Measurements from ENCODE around the gene SH2D1B.

The SH2D1B gene

GRCh38 chr1:162397943-162398560, 13.9 kb downstream of the SH2D1B start:
- DNase-seq = no peak

DNA sequence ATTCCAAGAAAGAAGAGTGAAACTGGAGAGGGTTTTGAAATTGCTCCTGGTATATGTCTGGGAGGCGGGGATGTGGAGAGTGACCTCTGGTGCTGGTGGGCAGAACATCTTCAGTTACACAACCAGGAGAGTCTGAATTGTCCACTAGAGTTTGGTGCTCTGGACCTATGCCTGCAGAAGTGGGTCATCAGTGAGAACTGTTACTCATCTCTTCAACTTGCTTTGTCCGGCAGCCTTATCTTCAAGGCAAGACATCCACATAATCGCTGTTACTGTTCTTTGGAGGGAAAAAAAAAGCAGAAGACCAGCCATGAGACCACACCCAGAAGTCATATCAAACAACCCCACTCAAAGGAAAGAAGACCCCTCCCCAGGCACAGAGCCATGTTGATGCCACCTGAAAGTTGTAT, 14.9 kb downstream of the SH2D1B start:
- no peak for DNase-seq

GRCh38 chr1:162396201-162396906, 15.6 kb downstream of the SH2D1B start:
- no peak for DNase-seq

GRCh38 chr1:162391790-162392563, 20.0 kb downstream of the SH2D1B start:
- DNase-seq = peak; percentile 12

DNA sequence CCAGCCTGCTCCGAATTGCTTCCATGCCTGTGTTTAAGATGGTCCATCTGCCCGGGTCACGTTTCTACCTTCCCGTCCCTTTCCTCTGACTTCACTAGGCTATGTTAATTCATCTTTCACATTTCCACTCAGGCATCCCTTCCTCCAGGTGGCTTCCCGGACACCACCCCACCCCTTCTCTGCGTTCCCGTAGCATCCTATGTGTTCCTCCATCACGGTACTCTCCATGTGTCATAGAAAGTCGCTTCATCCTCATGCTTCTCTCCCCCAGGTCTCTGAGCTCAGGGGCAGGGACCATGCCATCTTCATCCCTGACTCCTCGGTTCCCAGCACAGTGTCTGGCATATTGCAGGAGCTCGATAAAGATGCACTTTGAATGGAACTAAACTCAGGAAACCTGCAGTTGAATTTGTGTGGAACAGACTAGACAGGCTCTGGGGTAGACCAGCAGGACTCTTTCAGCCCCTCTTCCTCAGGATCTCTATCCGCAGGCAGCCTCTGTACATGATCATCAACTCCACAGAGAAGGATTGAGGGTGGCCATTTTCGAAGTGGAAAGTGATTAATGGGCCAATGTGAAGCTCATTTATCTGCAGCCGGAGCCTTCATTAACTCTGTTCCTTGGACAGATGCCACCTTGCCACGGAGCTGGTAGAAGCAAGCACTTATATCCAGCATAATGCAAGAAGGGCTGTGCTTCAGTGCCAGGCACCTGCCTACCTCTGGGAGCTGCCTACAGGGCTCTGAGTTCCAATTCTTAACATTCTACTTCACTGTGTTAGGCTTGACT, 21.3 kb downstream of the SH2D1B start:
- peak; percentile 31 for DNase-seq

DNA sequence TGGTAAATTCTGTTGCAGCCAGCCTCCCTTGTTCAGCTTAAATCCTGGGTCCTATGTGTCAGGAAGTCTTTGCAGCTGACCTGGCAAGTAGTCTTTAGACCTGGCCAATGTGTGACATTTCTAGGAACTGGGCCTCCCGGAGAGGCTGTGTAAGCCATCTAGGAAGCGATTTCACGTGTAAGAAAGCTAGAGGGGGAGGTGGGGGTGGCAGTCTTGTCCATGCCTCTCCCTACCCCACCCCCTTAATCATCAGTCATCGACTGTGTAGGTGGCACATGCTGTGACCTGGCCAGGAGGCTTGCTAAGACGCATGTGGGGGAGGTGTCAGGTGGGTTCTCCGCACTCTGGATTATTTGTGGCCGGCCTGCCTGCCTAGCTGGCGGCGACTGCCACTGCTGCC, 22.0 kb downstream of the SH2D1B start:
- no peak for DNase-seq

- DNase-seq = no peak
Observed at GRCh38 chr1:162389021-162389818, 22.7 kb downstream of the SH2D1B start.

- no peak for DNase-seq
Observed at GRCh38 chr1:162388615-162389014, 23.3 kb downstream of the SH2D1B start.

DNA sequence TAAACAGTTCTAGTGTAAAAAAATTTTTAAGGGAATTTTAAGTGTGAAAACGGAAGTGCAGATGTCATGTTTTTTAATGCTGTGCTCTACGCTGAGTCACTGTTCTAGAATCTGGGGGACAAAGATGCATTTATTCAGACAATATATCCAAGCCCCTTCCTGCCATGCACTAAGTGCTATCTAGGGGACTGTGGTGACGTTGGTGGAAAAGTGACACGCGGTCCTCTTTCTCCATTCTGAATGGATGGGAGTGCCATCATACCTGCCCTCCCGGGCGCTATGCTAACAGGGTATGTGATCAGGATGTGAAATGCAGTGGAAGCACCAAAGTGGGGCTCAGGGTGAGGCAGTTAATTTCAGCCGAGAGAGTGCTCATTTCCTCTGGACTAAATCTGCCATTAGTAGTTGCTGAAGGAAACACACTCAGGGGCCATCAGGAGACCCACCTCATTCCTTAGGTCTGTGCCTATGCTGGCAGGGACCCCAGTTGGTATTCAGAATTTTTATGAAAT, 23.8 kb downstream of the SH2D1B start:
- DNase-seq = no peak

GRCh38 chr1:162387226-162388082, 24.5 kb downstream of the SH2D1B start:
- no peak for DNase-seq

- DNase-seq = no peak
Observed at GRCh38 chr1:162386292-162387225, 25.4 kb downstream of the SH2D1B start.

DNA sequence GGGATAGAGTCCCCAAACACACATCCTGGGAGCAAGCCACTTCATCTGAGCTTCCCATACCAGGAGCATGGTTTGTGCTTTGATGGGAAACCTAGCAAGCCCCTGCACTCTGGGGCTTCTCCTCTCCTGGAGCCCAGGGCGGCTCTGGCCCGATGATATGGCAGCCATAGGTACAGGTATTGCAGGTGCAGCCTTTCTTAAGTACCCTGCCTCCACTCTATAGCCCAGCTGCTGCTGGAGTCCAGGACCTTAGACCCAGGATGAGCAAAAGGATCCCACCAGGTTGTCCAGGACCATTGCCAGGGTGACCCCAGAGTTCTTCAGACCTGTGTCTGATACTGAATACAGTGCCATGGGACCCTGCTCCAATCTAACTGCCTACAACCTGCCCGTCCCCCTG, 26.2 kb downstream of the SH2D1B start:
- no peak for DNase-seq

- DNase-seq = no peak
Observed at GRCh38 chr1:162385280-162385623, 26.7 kb downstream of the SH2D1B start.

GRCh38 chr1:162384601-162385279, 27.2 kb downstream of the SH2D1B start:
- DNase-seq = no peak

DNA sequence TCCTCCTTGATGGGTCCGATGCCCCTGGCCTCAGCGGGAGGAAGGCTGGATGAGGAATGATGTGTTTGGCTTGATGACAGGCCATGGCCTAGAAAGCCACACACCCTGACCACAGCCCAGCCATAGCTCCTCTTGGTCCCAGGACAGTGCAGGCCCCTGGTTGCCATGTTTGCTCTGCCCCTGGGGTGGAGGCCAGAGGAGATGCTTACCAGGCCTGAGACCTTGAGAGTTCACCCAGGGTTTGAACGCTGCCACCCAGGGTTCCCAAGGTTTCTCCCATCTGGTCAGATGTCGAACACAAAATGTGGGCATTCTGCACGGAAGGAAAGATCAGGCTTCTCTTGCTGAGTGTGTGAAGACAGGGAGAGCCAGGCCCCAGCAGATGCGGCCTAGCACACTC, 27.8 kb downstream of the SH2D1B start:
- DNase-seq = no peak

GRCh38 chr1:162383516-162383915, 28.4 kb downstream of the SH2D1B start:
- DNase-seq = no peak

DNA sequence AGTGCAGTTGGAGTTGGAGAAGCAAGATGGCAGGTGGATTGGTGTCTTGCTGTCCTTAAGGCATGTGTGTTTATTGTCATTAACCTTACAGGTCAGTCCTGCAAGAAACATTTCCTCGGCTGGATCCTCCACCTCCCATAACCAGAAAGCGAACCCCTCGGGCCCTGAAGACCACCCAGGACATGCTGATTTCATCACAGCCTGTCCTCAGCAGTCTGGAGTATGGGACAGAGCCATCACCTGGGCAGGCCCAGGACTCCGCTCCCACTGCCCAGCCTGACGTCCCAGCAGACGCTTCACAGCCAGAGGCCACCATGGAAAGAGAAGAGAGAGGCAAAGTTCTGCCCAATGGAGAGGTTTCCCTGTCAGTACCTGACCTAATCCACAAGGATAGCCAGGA, 28.8 kb downstream of the SH2D1B start:
- DNase-seq = no peak

GRCh38 chr1:162381941-162382750, 29.8 kb downstream of the SH2D1B start:
- no peak for DNase-seq

GRCh38 chr1:162381383-162381782, 30.6 kb downstream of the SH2D1B start, which contains the start of gene C1orf226:
TSS of gene C1orf226 (plus strand) at chr1:162381728. CDS start at chr1:162381902, 174 bp downstream.
- DNase-seq = no peak

All from NCI-H1092 (cell line).